K562 (cell line): ENCODE data around the gene GPR153. TPM values are rescaled to one million over a fixed set of nuclear protein-coding genes. Genes with fewer than 3 reads are reported as not detected.

Source experiments
- ATAC-seq: fragments of 200-7000 bp; cut with Tn5 transposase; 3 replicates; pipeline ENCODE4 v1.9.1; 2020; ENCODE audit warnings: moderate library complexity
- BruUV-seq: library from RNA; stranded (reverse); fragments of 400-500 nt; replicated peaks from 2 replicates; lab custom pipeline; 2021; lab: Mats Ljungman, UMichigan
- CTCF ChIA-PET: fragments of 300-600 bp; formaldehyde crosslinking; extraction: SDS; loops from one replicate; lab custom pipeline; 2021; ENCODE audit warnings: low intra/inter-chr PET ratio; lab: Yijun Ruan, JAX
- POLR2A ChIA-PET: fragments of 300-600, 350-650 bp; sonication (Branson Sonifier 250); formaldehyde crosslinking; extraction: SDS; loops from one replicate; lab custom pipeline; 2021; ENCODE audit warnings: antibody characterized with exemption, inconsistent platforms; lab: Yijun Ruan, JAX
- DNase-seq, 4 experiments: peaks; one replicate each; pipeline versions ENCODE4 v3.0.0 to v3.0.0-alpha.2; 2011 to 2018; ENCODE audit warnings: low spot score in 3 of 4, mixed read lengths in 3 of 4; ENCODE audit errors: extremely low read depth in 1 of 4
- FAIRE-seq: peaks from 2 replicates; lab custom pipeline; 2011; peaks lifted over from hg19 to GRCh38; lab: Jason Lieb, UNC
- H2AFZ ChIP-seq: 2 replicates; pipeline ENCODE4 v1.6.0; 2011; ENCODE audit warnings: low read depth, low read length, control low read depth, inconsistent platforms
- H3K27ac ChIP-seq: fragments of 200-600 bp; 3 replicates; pipeline ENCODE4 v1.8.0; 2011; ENCODE audit warnings: low read depth, mild to moderate bottlenecking, control low read depth, inconsistent platforms, low read length, moderate library complexity, mixed read lengths; ENCODE audit errors: extremely low read depth
- H3K27me3 ChIP-seq, 2 experiments: fragments of 300-600 bp in 1 of 2; 2 replicates in 1 of 2; 3 replicates in 1 of 2; pipeline versions ENCODE4 v1.6.0 to v1.8.0; 2011; ENCODE audit warnings: inconsistent platforms in 2 of 2, low read length in 2 of 2, mild to moderate bottlenecking in 1 of 2, mixed read lengths in 1 of 2, moderate library complexity in 1 of 2; ENCODE audit not compliant: control insufficient read depth in 2 of 2, insufficient read depth in 2 of 2
- H3K36me3 ChIP-seq: fragments of 300-600 bp; 3 replicates; pipeline ENCODE4 v1.8.0; 2011; ENCODE audit warnings: mild to moderate bottlenecking, low read length, inconsistent platforms; ENCODE audit not compliant: control insufficient read depth, insufficient read depth
- H3K4me1 ChIP-seq, 2 experiments: fragments of 200-600 bp in 1 of 2; replicated peaks in 1 of 2; 2 replicates in 1 of 2; 3 replicates in 1 of 2; pipeline versions ENCODE4 v1.5.1 to v1.8.0; 2011; ENCODE audit warnings: inconsistent platforms in 2 of 2, low read length in 2 of 2, mild to moderate bottlenecking in 1 of 2, mixed read lengths in 1 of 2, moderate library complexity in 1 of 2; ENCODE audit not compliant: control insufficient read depth in 2 of 2, insufficient read depth in 2 of 2
- H3K4me2 ChIP-seq: 2 replicates; pipeline ENCODE4 v1.6.1; 2011; ENCODE audit warnings: low read length, control low read depth, inconsistent platforms, mixed read lengths; ENCODE audit not compliant: insufficient read depth
- H3K4me3 ChIP-seq: fragments of 200-600 bp; sonication (generic), shearing (Covaris generic); 2 replicates; pipeline ENCODE4 v1.5.1; 2016; ENCODE audit warnings: control low read depth, inconsistent platforms
- H3K79me2 ChIP-seq: fragments of 200-600 bp; 3 replicates; pipeline ENCODE4 v1.8.0; 2011; ENCODE audit warnings: low read length, inconsistent platforms; ENCODE audit not compliant: control insufficient read depth, insufficient read depth
- H3K9ac ChIP-seq, 2 experiments: 2 replicates each; pipeline versions ENCODE4 v1.6.0 to v1.6.1; 2011; ENCODE audit warnings: low read depth in 2 of 2, low read length in 2 of 2, control low read depth in 1 of 2, inconsistent platforms in 1 of 2, mild to moderate bottlenecking in 1 of 2, mixed read lengths in 1 of 2; ENCODE audit not compliant: insufficient read depth in 1 of 2
- H3K9me1 ChIP-seq: one replicate; pipeline ENCODE4 v1.6.0; 2011; ENCODE audit warnings: inconsistent platforms, mild to moderate bottlenecking, low read length, moderate library complexity; ENCODE audit not compliant: control insufficient read depth, insufficient read depth
- H3K9me3 ChIP-seq: replicated peaks from 2 replicates; pipeline ENCODE4 v1.5.1; 2011; ENCODE audit warnings: low read depth, low read length, inconsistent platforms; ENCODE audit not compliant: control insufficient read depth, insufficient read depth
- H4K20me1 ChIP-seq: replicated peaks from 2 replicates; pipeline ENCODE4 v1.6.1; 2011; ENCODE audit warnings: low read length, inconsistent platforms, mixed read lengths; ENCODE audit not compliant: control insufficient read depth, insufficient read depth
- ZBTB7A ChIP-seq: IDR thresholded peaks from 2 replicates; pipeline ENCODE4 v1.6.1; 2011; ENCODE audit warnings: low read depth, mild to moderate bottlenecking, low read length, moderate library complexity, borderline replicate concordance; ENCODE audit not compliant: control insufficient read depth
- ZNF561 ChIP-seq: fragments of 450-650 bp; formaldehyde crosslinking; conservative IDR thresholded peaks from 2 replicates; pipeline ENCODE4 v1.4.0; 2020; ENCODE audit warnings: mild to moderate bottlenecking, moderate library complexity
- WGBS: fragments of 100-300 bp; shearing (Covaris generic); methylation state at CpG from one replicate; pipeline ENCODE4 v1.1.6; 2016; ENCODE audit warnings: low coverage, mixed read lengths; ENCODE audit not compliant: insufficient coverage; ENCODE audit errors: missing lambda C conversion rate; 5-methylcytosine and 5-hydroxymethylcytosine counted together
- in situ Hi-C: fragments of 300-500 bp; cut with MboI; formaldehyde crosslinking; loops from 4 replicates; pipeline ENCODE4 v1.15.0; 2018; ENCODE audit warnings: inconsistent platforms, mixed read lengths
- intact Hi-C: fragments of 100-400 bp; cut with micrococcal nuclease; formaldehyde crosslinking; loops from 2 replicates; pipeline ENCODE4 v1.14.2; 2022
- polyA plus RNA-seq, 8 experiments: library from polyadenylated mRNA; depleted of rRNA in 4 of 8; stranded (reverse) in 5 of 8; unstranded in 3 of 8; fragments of >200 nt; fragmentation: Nextera tagmentation in 2 of 8; fragmentation: Illumina TruSeq in 1 of 8; extraction: Ambion mirVana in 2 of 8; extraction: Trizol in 1 of 8; gene quantifications; 2 replicates each; pipeline versions ENCODE4 v1.2.1 to v1.2.3, GENCODE V29; 2011 to 2014; ENCODE audit warnings: inconsistent platforms in 1 of 8, missing spikeins in 1 of 8
- total RNA-seq, 7 experiments: library from RNA; depleted of rRNA in 6 of 7; stranded (reverse); fragments of >200 nt in 6 of 7; fragmentation: Illumina TruSeq in 2 of 7; extraction: Trizol in 2 of 7; gene quantifications; 2 replicates each; pipeline versions ENCODE4 v1.2.1 to v1.2.3, GENCODE V29; 2011 to 2021; ENCODE audit warnings: low replicate concordance in 1 of 7

Gene GPR153
- total and polyA plus RNA-seq, 9 of the 15 experiments (the other 6 are each of a cell fraction or from before 2014, with no cell fraction given) = 0.01 to 1.5 (median 0.51) TPM

DNA sequence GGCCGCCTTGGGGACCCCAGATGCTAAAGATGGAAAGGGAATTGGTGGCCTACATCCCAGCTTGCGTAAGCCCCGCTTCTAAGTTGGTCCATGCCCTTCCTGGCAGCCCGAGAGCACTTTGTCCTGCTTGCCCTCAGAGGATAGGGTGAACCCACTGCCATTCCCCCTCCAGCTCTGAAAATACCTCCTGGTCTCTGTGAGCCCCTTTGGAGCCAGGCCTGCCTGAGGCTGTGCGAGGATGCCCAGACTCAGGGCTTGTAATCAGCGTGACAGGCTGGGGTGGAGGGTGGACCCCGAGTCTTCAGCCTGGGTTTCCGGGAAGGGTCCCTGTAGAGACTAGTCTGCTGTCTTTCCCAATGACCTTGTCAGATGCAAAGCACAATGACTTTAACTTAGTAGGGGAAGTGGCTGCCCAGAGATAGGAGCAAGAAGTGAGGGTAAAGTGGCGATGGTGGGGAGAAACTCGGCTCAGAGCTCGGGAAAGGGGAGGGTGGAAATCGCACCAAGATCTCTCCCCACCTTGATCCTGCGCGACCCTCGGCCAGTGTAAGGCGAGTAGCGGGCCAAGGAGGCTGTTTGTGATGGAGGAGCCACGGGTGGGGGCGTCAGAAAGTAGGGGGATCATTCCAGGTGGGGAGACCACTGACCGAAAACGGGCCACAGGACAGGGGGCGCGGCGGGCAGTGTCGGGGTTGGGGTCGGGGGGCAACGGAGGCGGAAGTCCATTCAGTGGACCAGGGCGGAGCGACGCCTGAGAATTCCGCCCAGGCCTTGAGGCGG, 19.6 kb downstream of the GPR153 start:
- Histone ChIP-seq H3K27me3 (peaks cover 35 to 47% of the 10 kb centered on the region in 2 experiments), H3K9ac (no peak overlapping the region; a peak in 1 of 4 replicates), H3K9me1 (no peaks in the 10 kb centered on the region), H3K4me2 (no peak overlapping the region), H3K4me1 (peaks cover 4 to 46% of the 10 kb centered on the region in 2 experiments; a peak in 4 of 5 replicates), H3K27ac (no peak overlapping the region), H3K9me3 (no peaks in the 10 kb centered on the region), H3K36me3 (no peaks in the 10 kb centered on the region), H2AFZ (no peak overlapping the region), H3K4me3 (no peak overlapping the region), H4K20me1 (peaks cover 9% of the 10 kb centered on the region), H3K79me2 (no peaks in the 10 kb centered on the region)
- ATAC-seq = no peak
- ChIA-PET POLR2A (interaction anchor here (0.6 to 1.0 kb wide), 3 partner anchors 23 to 42 kb away, joined by 3 to 4 read pairs (median 3); partner anchors contain the start of gene RPL22), CTCF (interaction anchor here (0.6 kb wide), 1 partner anchor 136 kb away, joined by 3 read pairs; no protein-coding TSS in a partner anchor)
- in situ Hi-C loops (no loop called here), intact Hi-C loops (no loop called here)
- DNase-seq = no peak
- BruUV-seq = no TSS peak
- FAIRE-seq = no peak
- WGBS = 18% methylated on average over 30 of the region's 33 CpGs
- TF ChIP-seq ZNF561 (CRISPR knock-in tag) (no peak), ZBTB7A (0 out of 2 replicates have a peak, but pooled peaks have one; percentile 16)
